Measurements from ENCODE around the gene MDFIC2.

GRCh38 chr3:70218471-70218870 is 94.0 kb downstream of the MDFIC2 start:
- TF ChIP-seq CTCF (IDR thresholded peaks at IDR 0.05) (no peak), POLR2A (IDR thresholded peaks at IDR 0.05) (no peak)

Measured in vagina (tissue), 2 donors.